Measurements from ENCODE around the gene SLF2. TPM values are rescaled to one million over a fixed set of nuclear protein-coding genes. Genes with fewer than 3 reads are reported as not detected.
A peak's percentile ranks its signal among the peaks of the same experiment; 100 is the strongest.

Gene SLF2
- total and polyA plus RNA-seq, 2 of the 13 experiments (the other 11 are each of a cell fraction or from before 2014, with no cell fraction given), result 12.2 to 48.1 TPM

DNA sequence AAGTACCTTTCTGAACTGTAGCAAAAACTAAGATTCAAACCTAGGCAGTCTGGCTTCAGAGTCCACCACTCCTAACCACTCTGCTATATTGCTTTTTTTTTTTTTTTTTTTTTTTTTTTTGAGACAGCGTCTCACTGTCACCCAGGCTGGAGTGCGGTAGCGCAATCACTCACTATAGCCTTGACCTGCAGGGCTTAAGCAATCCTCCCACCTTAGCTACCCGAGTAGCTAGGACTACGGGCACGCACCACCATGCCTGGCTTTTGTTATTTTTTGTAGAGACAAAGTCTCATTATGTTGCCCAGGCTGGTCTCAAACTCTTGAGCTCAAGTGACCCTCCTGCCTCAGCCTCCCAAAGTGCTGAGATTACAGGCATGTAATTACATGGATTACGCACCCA is 10.1 kb upstream of the SLF2 start (continued):
- TF ChIP-seq, protein P1, sequence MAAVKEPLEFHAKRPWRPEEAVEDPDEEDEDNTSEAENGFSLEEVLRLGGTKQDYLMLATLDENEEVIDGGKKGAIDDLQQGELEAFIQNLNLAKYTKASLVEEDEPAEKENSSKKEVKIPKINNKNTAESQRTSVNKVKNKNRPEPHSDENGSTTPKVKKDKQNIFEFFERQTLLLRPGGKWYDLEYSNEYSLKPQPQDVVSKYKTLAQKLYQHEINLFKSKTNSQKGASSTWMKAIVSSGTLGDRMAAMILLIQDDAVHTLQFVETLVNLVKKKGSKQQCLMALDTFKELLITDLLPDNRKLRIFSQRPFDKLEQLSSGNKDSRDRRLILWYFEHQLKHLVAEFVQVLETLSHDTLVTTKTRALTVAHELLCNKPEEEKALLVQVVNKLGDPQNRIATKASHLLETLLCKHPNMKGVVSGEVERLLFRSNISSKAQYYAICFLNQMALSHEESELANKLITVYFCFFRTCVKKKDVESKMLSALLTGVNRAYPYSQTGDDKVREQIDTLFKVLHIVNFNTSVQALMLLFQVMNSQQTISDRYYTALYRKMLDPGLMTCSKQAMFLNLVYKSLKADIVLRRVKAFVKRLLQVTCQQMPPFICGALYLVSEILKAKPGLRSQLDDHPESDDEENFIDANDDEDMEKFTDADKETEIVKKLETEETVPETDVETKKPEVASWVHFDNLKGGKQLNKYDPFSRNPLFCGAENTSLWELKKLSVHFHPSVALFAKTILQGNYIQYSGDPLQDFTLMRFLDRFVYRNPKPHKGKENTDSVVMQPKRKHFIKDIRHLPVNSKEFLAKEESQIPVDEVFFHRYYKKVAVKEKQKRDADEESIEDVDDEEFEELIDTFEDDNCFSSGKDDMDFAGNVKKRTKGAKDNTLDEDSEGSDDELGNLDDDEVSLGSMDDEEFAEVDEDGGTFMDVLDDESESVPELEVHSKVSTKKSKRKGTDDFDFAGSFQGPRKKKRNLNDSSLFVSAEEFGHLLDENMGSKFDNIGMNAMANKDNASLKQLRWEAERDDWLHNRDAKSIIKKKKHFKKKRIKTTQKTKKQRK (IDR thresholded peaks at IDR 0.05; ENCODE audit: low read length), result no peak
- TF ChIP-seq GMEB2 (CRISPR knock-in tag; IDR thresholded peaks at IDR 0.05; ENCODE audit: low read depth) (no peak), PHF21A (CRISPR knock-in tag; IDR thresholded peaks at IDR 0.05) (peak; percentile 69), CHD2 (IDR thresholded peaks at IDR 0.05; ENCODE audit: low read depth, low read length) (no peak), ZNF329 (CRISPR knock-in tag; IDR thresholded peaks at IDR 0.05; ENCODE audit: low read depth) (no peak), SSRP1 (CRISPR knock-in tag; IDR thresholded peaks at IDR 0.05) (no peak), HDAC2 (CRISPR knock-in tag; IDR thresholded peaks at IDR 0.05) (peak; percentile 56; the same call in 1 of the 2 replicates), ZSCAN22 (CRISPR knock-in tag; IDR thresholded peaks at IDR 0.05) (no peak), TCF7 (IDR thresholded peaks at IDR 0.05; ENCODE audit: low read depth) (no peak), ZNF276 (CRISPR knock-in tag; IDR thresholded peaks at IDR 0.05; ENCODE audit: low read depth) (no peak), CREB1 (IDR thresholded peaks at IDR 0.05) (no peak), CREB1 (CRISPR knock-in tag; IDR thresholded peaks at IDR 0.05) (no peak), RARA (CRISPR knock-in tag; IDR thresholded peaks at IDR 0.05) (peak; percentile 65), MIXL1 (CRISPR knock-in tag; IDR thresholded peaks at IDR 0.05) (no peak), ZNF530 (CRISPR knock-in tag; IDR thresholded peaks at IDR 0.05; ENCODE audit: low read depth) (no peak), ZNF282 (IDR thresholded peaks at IDR 0.05; ENCODE audit: partially characterized antibody) (no peak)
- TF ChIP-seq, protein P2, sequence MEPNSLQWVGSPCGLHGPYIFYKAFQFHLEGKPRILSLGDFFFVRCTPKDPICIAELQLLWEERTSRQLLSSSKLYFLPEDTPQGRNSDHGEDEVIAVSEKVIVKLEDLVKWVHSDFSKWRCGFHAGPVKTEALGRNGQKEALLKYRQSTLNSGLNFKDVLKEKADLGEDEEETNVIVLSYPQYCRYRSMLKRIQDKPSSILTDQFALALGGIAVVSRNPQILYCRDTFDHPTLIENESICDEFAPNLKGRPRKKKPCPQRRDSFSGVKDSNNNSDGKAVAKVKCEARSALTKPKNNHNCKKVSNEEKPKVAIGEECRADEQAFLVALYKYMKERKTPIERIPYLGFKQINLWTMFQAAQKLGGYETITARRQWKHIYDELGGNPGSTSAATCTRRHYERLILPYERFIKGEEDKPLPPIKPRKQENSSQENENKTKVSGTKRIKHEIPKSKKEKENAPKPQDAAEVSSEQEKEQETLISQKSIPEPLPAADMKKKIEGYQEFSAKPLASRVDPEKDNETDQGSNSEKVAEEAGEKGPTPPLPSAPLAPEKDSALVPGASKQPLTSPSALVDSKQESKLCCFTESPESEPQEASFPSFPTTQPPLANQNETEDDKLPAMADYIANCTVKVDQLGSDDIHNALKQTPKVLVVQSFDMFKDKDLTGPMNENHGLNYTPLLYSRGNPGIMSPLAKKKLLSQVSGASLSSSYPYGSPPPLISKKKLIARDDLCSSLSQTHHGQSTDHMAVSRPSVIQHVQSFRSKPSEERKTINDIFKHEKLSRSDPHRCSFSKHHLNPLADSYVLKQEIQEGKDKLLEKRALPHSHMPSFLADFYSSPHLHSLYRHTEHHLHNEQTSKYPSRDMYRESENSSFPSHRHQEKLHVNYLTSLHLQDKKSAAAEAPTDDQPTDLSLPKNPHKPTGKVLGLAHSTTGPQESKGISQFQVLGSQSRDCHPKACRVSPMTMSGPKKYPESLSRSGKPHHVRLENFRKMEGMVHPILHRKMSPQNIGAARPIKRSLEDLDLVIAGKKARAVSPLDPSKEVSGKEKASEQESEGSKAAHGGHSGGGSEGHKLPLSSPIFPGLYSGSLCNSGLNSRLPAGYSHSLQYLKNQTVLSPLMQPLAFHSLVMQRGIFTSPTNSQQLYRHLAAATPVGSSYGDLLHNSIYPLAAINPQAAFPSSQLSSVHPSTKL (CRISPR knock-in tag; IDR thresholded peaks at IDR 0.05), result peak; percentile 72
- TF ChIP-seq, protein P3, sequence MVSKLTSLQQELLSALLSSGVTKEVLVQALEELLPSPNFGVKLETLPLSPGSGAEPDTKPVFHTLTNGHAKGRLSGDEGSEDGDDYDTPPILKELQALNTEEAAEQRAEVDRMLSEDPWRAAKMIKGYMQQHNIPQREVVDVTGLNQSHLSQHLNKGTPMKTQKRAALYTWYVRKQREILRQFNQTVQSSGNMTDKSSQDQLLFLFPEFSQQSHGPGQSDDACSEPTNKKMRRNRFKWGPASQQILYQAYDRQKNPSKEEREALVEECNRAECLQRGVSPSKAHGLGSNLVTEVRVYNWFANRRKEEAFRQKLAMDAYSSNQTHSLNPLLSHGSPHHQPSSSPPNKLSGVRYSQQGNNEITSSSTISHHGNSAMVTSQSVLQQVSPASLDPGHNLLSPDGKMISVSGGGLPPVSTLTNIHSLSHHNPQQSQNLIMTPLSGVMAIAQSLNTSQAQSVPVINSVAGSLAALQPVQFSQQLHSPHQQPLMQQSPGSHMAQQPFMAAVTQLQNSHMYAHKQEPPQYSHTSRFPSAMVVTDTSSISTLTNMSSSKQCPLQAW (CRISPR knock-in tag; IDR thresholded peaks at IDR 0.05), result no peak

Data from HepG2 (cell line).